HG02938 (cell line): ENCODE measurements around the gene MAGEL2.
"Not testable (repeated sequence)": the region's sequence is repeated elsewhere in the genome, so short reads cannot be mapped to it uniquely, and the experiment has no call there.

ENCODE experiments used
- ATAC-seq: cut with Tn5 transposase; IDR thresholded peaks from one replicate; pipeline ENCODE4 v1.9.1; 2021; ENCODE audit warnings: mild to moderate bottlenecking, moderate library complexity; ENCODE audit not compliant: unreplicated experiment

The MAGEL2 gene

GRCh38 chr15:23616536-23616935, 31.1 kb downstream of the MAGEL2 start:
- ATAC-seq: no peak

GRCh38 chr15:23606226-23606625, 41.4 kb downstream of the MAGEL2 start:
- ATAC-seq: no peak

DNA sequence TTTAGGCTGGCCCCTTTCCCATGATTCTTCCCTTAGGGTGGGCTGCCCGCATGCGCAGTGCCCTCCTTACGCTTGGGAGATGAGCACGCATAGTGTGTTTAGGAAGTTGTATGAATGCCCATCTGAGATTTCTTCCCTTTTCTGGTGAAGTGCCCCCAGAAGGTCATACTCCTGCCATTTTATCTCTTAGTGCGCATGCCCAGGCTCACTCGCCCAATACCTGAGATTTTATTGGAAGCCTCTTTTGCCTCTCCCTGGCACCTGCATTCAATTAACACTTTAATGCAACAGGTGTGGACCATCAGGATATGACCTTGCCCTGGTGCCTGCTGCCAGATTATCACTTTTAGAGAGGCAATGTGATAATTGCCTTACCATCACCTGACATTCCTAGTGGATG, 45.5 kb downstream of the MAGEL2 start:
- no peak for ATAC-seq

DNA sequence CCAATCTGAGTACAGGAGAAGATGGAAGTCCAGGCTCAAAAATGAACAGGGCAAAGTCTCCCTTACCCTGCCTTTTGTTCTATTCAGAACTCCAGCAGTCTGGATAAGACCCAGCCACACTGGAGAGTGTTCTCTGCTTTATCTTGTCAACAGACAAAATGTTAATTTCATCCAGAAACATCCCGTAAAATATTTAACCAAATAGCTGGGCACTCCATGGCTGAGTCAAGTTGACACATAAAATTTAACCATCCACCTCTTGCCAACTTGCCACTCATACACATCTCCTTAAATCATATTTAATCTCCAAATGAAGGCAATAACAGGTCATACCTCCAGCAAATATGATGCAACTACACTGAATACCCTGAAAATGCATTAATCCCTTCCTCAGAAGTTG, 48.6 kb downstream of the MAGEL2 start:
- no peak for ATAC-seq

DNA sequence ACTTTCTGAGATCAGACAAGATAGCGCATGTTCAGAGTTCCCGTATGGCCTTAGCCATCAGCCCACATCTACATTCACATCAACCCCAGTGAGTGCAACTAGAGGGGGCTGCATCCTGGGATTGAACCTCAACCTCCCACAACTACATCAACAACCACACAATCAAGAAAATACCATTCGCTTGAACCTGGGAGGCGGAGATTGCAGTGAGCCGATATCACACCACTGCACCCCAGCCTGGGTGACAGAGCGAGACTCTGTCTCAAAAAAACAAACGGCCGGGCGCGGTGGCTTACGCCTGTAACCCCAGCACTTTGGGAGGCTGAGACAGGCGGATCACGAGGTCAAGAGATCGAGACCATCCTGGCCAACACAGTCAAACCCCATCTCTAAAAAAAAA, 50.4 kb downstream of the MAGEL2 start:
- ATAC-seq: not testable (repeated sequence)

DNA sequence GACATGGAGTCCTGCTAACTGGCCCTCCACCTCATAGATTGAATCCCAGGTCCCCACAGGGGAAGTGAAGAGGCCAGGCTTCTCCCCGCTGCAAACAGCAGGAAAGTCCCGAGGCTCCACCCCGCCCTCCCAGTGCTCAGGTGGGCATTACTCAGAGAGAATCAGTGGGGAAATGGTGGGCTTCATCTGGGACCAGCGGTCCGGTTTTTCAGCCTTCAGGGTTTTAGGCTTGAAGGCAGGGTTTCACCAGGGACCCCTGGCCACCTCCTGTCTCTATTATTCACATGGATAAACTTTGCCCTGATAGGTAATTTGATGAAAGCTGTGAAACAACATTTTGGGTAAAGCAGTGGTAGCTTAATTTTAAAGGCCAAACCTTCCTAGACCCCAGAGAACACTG, 50.9 kb downstream of the MAGEL2 start:
- ATAC-seq: no peak

- no peak for ATAC-seq
Observed at GRCh38 chr15:23595368-23595767, 52.3 kb downstream of the MAGEL2 start.

DNA sequence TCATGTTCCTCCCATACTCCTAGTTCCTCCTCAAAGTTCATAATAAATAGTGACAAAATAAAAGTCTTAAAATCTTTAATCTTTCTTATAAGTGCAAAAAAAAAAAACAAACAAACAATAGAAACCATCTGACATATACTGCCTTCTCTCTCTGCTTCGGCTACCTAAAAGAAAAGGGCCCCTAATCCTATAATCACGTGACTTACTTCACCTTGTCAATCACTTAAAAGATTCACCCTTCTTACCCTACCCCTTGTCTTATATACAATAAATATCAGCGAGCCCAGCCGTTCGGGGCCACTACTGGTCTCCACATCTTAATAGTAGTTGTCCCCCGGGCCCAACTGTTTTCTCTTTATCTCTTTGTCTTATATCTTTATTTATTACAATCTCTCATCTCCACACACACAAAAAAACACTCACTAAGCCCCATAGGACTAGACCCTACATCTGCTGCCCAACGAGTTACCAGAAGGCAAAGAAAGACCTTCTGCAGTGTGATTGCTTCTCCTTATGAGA, 53.4 kb downstream of the MAGEL2 start:
- no peak for ATAC-seq
